Stimulated activated memory B cell treated with anti-CD40 and anti-IgM and Interleukin-4, amounts not matched to agents 10 μg/mL and 1 μg/mL and 100 μg/mL, for 72 hours (primary cell): Measurements from ENCODE around the gene EIF4G1.

ENCODE experiments used
- ATAC-seq: fragments of 150-1000 bp; cut with Tn5 transposase; 2 replicates; pipeline ENCODE4 v1.10.0; 2021
- H3K27ac Mint-ChIP-seq: one replicate; pipeline ENCODE4 v1.8.0; 2022; ENCODE audit warnings: mild to moderate bottlenecking, mixed read lengths
- H3K27me3 Mint-ChIP-seq: one replicate; pipeline ENCODE4 v1.8.0; 2022; ENCODE audit warnings: mixed read lengths
- H3K36me3 Mint-ChIP-seq: one replicate; pipeline ENCODE4 v1.8.0; 2022; ENCODE audit warnings: mixed read lengths
- H3K4me1 Mint-ChIP-seq: one replicate; pipeline ENCODE4 v1.8.0; 2022; ENCODE audit warnings: mixed read lengths
- H3K4me3 Mint-ChIP-seq: one replicate; pipeline ENCODE4 v1.8.0; 2022; ENCODE audit warnings: mild to moderate bottlenecking, moderate library complexity, mixed read lengths
- H3K9me3 Mint-ChIP-seq: one replicate; pipeline ENCODE4 v1.8.0; 2022; ENCODE audit warnings: mixed read lengths

EIF4G1 gene

DNA sequence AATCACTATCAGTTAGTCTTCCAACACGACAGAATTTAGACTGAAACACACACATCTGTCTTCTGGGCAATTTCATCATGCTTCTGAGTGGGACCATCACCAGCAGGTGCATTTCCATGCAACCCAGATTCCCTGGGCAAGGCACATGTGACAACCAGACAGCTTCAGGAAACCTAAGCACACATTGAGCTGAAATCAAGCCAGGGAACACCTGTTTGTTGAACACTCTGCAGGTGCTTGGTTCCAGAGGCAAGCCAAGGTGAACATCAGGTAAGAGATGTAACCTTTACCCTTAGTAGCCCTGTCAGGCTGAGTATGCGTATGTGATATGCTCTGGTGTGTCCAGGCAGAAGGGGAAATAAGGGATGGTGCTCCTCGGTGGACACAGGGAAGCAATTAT, 18.6 kb upstream of the EIF4G1 start:
- no peak for ATAC-seq
- Mint-ChIP-seq H3K9me3 (no peaks in the 10 kb centered on the region), H3K27ac (no peak overlapping the region)

GRCh38 chr3:184296616-184297015, 17.8 kb upstream of the EIF4G1 start:
- Mint-ChIP-seq H3K36me3 (peaks cover 3% of the 10 kb centered on the region), H3K4me3 (peak overlapping the region; percentile 36), H3K27ac (no peak overlapping the region), H3K27me3 (peaks cover 8% of the 10 kb centered on the region), H3K9me3 (no peaks in the 10 kb centered on the region), H3K4me1 (peaks cover 16% of the 10 kb centered on the region)
- no peak for ATAC-seq

More for the DNA sequence above, 18.6 kb upstream of the EIF4G1 start:
- H3K36me3 Mint-ChIP-seq, result no peaks in the 10 kb centered on the region
- H3K27me3 Mint-ChIP-seq, result peaks cover 17% of the 10 kb centered on the region
- H3K4me3 Mint-ChIP-seq, result no peak overlapping the region
- peaks cover 12% of the 10 kb centered on the region for H3K4me1 Mint-ChIP-seq

- H3K36me3 Mint-ChIP-seq, result peaks cover 24% of the 10 kb centered on the region
Observed at GRCh38 chr3:184298759-184299487, 15.5 kb upstream of the EIF4G1 start, which contains the start of gene PSMD2. TSS of gene PSMD2 (plus strand) at chr3:184299241. CDS start at chr3:184299267, 26 bp downstream.

DNA sequence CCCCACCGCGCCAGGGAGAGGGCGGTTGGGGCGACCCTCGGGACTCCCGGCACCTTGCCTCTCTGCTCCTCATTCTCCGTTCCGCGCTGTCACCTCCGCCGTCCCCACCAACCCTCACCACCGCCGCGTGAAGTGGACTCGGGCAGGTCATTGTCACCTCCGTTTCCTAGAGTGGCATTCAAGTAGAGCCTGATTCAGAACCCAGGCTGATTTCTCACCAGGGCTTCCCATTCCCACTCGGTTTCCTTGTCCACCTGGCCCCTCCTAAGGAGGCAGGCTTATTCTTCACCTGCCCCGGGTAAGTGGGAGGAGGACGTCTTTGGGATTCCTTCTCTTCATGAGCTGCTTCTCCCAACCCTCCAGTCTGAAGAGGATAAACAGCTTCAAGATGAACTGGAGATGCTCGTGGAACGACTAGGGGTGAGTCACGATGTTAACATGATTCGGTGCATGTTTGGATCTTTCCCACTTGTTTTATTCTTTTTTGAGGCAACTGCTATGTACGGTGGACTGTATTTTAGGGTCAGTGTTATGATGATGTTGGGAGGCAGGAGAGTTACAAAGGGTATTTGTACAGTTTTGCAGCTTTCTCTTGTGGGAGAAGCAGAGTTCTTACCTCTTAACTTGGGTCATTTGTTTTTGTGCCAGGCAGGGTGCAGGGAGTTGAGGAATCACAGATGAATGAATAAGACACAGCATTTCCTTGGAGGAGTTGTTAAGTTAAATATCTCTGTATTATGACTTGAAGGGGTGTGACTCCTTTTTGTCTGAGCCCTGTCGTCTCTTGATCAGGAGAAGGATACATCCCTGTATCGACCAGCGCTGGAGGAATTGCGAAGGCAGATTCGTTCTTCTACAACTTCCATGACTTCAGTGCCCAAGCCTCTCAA, 14.7 kb upstream of the EIF4G1 start:
- ATAC-seq, result no peak
- Mint-ChIP-seq H3K36me3 (peaks cover 29% of the 10 kb centered on the region), H3K27me3 (no peaks in the 10 kb centered on the region)

More at GRCh38 chr3:184298759-184299487, 15.5 kb upstream of the EIF4G1 start, which contains the start of gene PSMD2:
- no peaks in the 10 kb centered on the region for H3K9me3 Mint-ChIP-seq
- ATAC-seq, result peak; percentile 98
- peak within 1 kb of the TSS; percentile 78 for H3K27ac Mint-ChIP-seq
- peaks cover 17% of the 10 kb centered on the region for H3K4me1 Mint-ChIP-seq
- H3K27me3 Mint-ChIP-seq, result no peaks in the 10 kb centered on the region
- peak within 1 kb of the TSS; percentile 94 for H3K4me3 Mint-ChIP-seq

GRCh38 chr3:184300378-184300720, 14.1 kb upstream of the EIF4G1 start:
- Mint-ChIP-seq H3K27ac (no peak overlapping the region), H3K4me1 (peaks cover 17% of the 10 kb centered on the region), H3K27me3 (no peaks in the 10 kb centered on the region), H3K36me3 (peaks cover 29% of the 10 kb centered on the region), H3K9me3 (no peaks in the 10 kb centered on the region), H3K4me3 (peak overlapping the region; percentile 94)
- ATAC-seq, result no peak

More for the DNA sequence above, 14.7 kb upstream of the EIF4G1 start:
- Mint-ChIP-seq H3K4me3 (peak overlapping the region; percentile 94), H3K27ac (peak overlapping the region; percentile 78), H3K4me1 (peaks cover 17% of the 10 kb centered on the region), H3K9me3 (no peaks in the 10 kb centered on the region)

GRCh38 chr3:184305577-184305976, 8.8 kb upstream of the EIF4G1 start:
- peaks cover 5% of the 10 kb centered on the region for H3K4me1 Mint-ChIP-seq
- H3K9me3 Mint-ChIP-seq, result no peaks in the 10 kb centered on the region
- peaks cover 75% of the 10 kb centered on the region for H3K36me3 Mint-ChIP-seq
- no peak for ATAC-seq
- H3K4me3 Mint-ChIP-seq, result no peak overlapping the region
- no peaks in the 10 kb centered on the region for H3K27me3 Mint-ChIP-seq
- no peak overlapping the region for H3K27ac Mint-ChIP-seq

DNA sequence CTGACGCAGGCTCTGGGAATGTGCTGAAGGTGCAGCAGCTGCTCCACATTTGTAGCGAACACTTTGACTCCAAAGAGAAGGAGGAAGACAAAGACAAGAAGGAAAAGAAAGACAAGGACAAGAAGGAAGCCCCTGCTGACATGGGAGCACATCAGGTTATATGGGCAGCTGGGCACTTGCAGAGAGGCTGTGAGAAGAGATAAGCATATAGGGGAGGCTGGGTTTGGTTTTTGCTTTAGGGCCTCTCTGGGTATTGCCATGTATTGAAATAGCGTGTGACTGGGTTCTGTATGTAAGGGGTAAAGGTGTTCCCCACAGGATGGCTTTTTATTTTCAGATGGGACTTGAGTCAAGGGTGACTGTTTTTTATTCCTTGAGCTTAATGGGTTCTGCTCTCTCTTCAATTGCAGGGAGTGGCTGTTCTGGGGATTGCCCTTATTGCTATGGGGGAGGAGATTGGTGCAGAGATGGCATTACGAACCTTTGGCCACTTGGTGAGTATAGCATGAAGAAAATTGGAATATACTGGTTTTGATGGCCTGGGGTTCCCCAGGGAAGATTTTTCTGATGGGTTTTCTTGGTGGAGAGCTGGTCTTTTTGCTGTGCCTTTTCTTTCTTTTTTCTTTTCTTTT, 7.9 kb upstream of the EIF4G1 start:
- ATAC-seq, result no peak
- no peaks in the 10 kb centered on the region for H3K27me3 Mint-ChIP-seq
- no peak overlapping the region for H3K4me3 Mint-ChIP-seq
- H3K27ac Mint-ChIP-seq, result no peak overlapping the region
- H3K4me1 Mint-ChIP-seq, result peaks cover 3% of the 10 kb centered on the region
- H3K36me3 Mint-ChIP-seq, result peaks cover 73% of the 10 kb centered on the region
- no peaks in the 10 kb centered on the region for H3K9me3 Mint-ChIP-seq

GRCh38 chr3:184307915-184308314, 6.5 kb upstream of the EIF4G1 start:
- Mint-ChIP-seq H3K4me3 (no peak overlapping the region), H3K27me3 (no peaks in the 10 kb centered on the region), H3K27ac (no peak overlapping the region), H3K36me3 (peaks cover 61% of the 10 kb centered on the region), H3K9me3 (no peaks in the 10 kb centered on the region), H3K4me1 (no peaks in the 10 kb centered on the region)
- ATAC-seq, result no peak

DNA sequence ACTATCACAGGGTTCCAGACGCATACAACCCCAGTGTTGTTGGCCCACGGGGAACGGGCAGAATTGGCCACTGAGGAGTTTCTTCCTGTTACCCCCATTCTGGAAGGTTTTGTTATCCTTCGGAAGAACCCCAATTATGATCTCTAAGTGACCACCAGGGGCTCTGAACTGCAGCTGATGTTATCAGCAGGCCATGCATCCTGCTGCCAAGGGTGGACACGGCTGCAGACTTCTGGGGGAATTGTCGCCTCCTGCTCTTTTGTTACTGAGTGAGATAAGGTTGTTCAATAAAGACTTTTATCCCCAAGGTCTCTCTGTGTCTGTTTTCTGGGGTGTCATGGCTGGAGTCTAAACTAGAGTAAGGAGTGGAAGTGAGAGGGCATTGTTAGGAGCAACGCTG, 5.7 kb upstream of the EIF4G1 start:
- no peak for ATAC-seq
- H3K27me3 Mint-ChIP-seq, result no peaks in the 10 kb centered on the region
- no peak overlapping the region for H3K27ac Mint-ChIP-seq
- no peak overlapping the region for H3K4me3 Mint-ChIP-seq
- H3K36me3 Mint-ChIP-seq, result peaks cover 53% of the 10 kb centered on the region
- no peaks in the 10 kb centered on the region for H3K9me3 Mint-ChIP-seq
- no peaks in the 10 kb centered on the region for H3K4me1 Mint-ChIP-seq

DNA sequence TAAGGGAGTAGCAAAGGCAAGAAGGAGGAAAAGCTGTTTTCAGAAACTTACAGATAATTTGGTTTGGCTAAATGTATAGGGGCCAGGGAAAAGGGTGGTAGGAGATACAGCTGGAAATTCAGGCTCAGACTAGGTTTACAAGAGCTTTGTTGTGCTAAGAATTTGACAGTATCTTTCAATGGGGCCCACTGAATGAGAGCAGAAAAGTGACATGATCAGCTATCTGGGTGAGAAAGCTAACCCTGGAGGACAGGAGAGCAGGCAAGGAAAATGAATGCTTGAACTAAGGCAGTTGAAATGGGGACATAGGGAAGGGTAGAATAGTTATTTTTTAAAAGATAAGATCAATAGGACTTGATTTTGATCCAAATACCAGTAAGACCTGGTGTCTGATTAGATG, 2.8 kb upstream of the EIF4G1 start:
- peaks cover 39% of the 10 kb centered on the region for H3K36me3 Mint-ChIP-seq

GRCh38 chr3:184314700-184315542, 515 bp downstream of the EIF4G1 start:
- peak; percentile 59 for ATAC-seq
- Mint-ChIP-seq H3K4me3 (peak overlapping the region; percentile 81), H3K9me3 (no peaks in the 10 kb centered on the region), H3K36me3 (peaks cover 32% of the 10 kb centered on the region), H3K27ac (peak overlapping the region; percentile 36), H3K4me1 (peaks cover 40% of the 10 kb centered on the region), H3K27me3 (no peaks in the 10 kb centered on the region)

More for the DNA sequence above, 2.8 kb upstream of the EIF4G1 start:
- H3K4me1 Mint-ChIP-seq, result peaks cover 13% of the 10 kb centered on the region
- no peaks in the 10 kb centered on the region for H3K9me3 Mint-ChIP-seq
- no peak overlapping the region for H3K27ac Mint-ChIP-seq
- no peak for ATAC-seq
- no peak overlapping the region for H3K4me3 Mint-ChIP-seq
- no peaks in the 10 kb centered on the region for H3K27me3 Mint-ChIP-seq

DNA sequence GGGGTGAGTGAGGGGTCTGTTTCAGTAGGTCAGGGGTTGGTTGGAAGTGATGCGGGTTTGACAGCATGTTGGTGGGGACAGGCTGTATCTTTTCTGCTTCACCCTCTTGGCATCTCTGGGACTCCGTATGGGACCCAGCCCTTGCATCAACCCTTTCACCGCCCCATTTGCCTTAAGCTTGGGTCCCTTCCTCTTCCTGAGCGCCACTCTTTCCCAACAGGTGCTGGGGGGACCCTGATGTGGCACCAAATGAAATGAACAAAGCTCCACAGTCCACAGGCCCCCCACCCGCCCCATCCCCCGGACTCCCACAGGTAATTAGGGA, 1.1 kb downstream of the EIF4G1 start:
- Mint-ChIP-seq H3K4me1 (peaks cover 40% of the 10 kb centered on the region), H3K4me3 (peak overlapping the region; percentile 65), H3K27me3 (no peaks in the 10 kb centered on the region), H3K36me3 (peaks cover 29% of the 10 kb centered on the region), H3K9me3 (no peaks in the 10 kb centered on the region), H3K27ac (peak overlapping the region; percentile 36)
- ATAC-seq, result peak; percentile 1

DNA sequence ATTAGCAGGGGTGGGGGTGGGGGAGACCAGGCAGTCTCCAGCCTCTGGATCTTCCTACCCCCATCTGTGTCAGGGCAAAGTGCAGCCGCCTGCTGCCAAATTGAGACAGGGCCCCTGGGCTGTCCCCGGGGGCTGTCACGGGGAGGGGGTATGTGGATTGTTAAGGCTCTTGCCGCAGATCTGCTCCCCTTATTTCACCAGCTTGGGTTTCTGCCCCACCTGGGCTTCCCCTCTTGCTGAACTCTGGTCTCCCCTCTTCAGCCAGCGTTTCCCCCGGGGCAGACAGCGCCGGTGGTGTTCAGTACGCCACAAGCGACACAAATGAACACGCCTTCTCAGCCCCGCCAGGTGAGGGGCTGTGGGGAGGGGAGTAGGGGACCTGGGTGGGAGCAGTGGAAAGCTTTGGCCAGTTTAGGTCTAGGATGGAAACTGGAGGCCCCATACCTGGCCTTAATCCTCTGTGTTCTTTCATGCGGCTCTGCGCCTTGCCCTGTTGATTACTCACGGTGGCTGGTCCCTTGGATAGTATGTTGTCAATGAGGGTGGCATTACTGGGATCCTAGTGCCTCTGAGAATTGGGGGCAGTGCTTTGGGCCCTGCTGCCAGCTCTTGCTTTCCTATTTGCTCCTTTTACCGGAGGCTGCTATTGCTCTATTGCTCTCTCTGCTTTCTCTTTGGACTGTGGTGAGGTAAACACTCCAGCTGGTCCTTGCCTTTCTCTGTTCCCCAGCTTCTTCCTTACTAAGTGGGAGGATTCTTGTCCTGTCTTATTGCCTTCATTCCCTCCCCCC, 1.7 kb downstream of the EIF4G1 start:
- H3K27ac Mint-ChIP-seq, result peak overlapping the region; percentile 36
- peak overlapping the region; percentile 65 for H3K4me3 Mint-ChIP-seq
- ATAC-seq, result no peak
- H3K27me3 Mint-ChIP-seq, result no peaks in the 10 kb centered on the region
- H3K4me1 Mint-ChIP-seq, result peaks cover 40% of the 10 kb centered on the region
- H3K36me3 Mint-ChIP-seq, result peaks cover 35% of the 10 kb centered on the region
- H3K9me3 Mint-ChIP-seq, result no peaks in the 10 kb centered on the region

DNA sequence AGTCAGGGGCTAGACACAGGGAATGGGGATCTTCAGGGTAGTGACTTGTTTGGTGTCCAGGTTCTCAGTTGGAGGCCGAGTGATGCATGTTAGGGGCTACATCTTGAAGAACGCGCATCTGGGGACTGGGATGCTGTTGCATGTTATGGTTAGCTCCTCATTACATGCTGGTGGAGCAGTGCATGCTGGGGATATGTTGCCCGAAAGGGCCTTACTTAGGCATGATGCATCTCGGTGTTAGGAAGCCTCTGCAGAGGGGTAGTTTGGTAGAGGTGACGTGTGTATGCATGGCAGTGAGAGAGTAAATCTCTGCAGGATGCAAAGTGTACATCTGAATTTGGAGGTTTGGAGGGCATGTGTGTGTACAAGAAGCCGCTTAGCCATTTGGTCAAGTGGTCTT, 2.4 kb downstream of the EIF4G1 start:
- H3K27me3 Mint-ChIP-seq, result no peaks in the 10 kb centered on the region

More for the DNA sequence above, 2.4 kb downstream of the EIF4G1 start:
- no peak for ATAC-seq
- peak overlapping the region; percentile 65 for H3K4me3 Mint-ChIP-seq
- H3K36me3 Mint-ChIP-seq, result peaks cover 42% of the 10 kb centered on the region
- H3K27ac Mint-ChIP-seq, result peak overlapping the region; percentile 36
- H3K4me1 Mint-ChIP-seq, result peaks cover 46% of the 10 kb centered on the region
- no peaks in the 10 kb centered on the region for H3K9me3 Mint-ChIP-seq
